ENCODE measurements around the gene RASAL1.

GRCh38 chr12:113142173-113142885 is 6.8 kb upstream of the RASAL1 start:
- TF ChIP-seq CTCF (IDR thresholded peaks at IDR 0.05) (no peak), POLR2AphosphoS5 (IDR thresholded peaks at IDR 0.05; ENCODE audit: low read depth, low read length) (no peak), NRF1 (IDR thresholded peaks at IDR 0.05; ENCODE audit: low read depth, low read length) (no peak), NFIC (IDR thresholded peaks at IDR 0.05; ENCODE audit: borderline replicate concordance) (no peak), EZH2phosphoT487 (IDR thresholded peaks at IDR 0.05; ENCODE audit: borderline replicate concordance, low read depth) (no peak), CHD2 (IDR thresholded peaks at IDR 0.05; ENCODE audit: low read length, partially characterized antibody) (no peak), EP300 (IDR thresholded peaks at IDR 0.05; ENCODE audit: borderline replicate concordance in 1 of 2, low read depth in 1 of 2, low read length in 1 of 2) (no peak), TAF1 (IDR thresholded peaks at IDR 0.05; ENCODE audit: borderline replicate concordance, low read depth, low read length) (no peak), TEAD4 (IDR thresholded peaks at IDR 0.05; ENCODE audit: borderline replicate concordance, insufficient read depth) (no peak), RXRA (IDR thresholded peaks at IDR 0.05; ENCODE audit: borderline replicate concordance, low read depth) (no peak)
